Colonic mucosa (tissue), 4 donors: ENCODE data around the gene ANK3. TPM values are rescaled to one million over a fixed set of nuclear protein-coding genes. Genes with fewer than 3 reads are reported as not detected.

Experiments
- DNase-seq: peaks from one replicate; pipeline ENCODE4 v3.0.0-alpha.2; 2020
- H3K27ac ChIP-seq: fragments of 200-600 bp; one replicate; pipeline ENCODE4 v1.8.0; 2021
- H3K27me3 ChIP-seq: fragments of 200-600 bp; one replicate; pipeline ENCODE4 v1.8.0; 2021
- H3K36me3 ChIP-seq: fragments of 200-600 bp; one replicate; pipeline ENCODE4 v1.8.0; 2021
- H3K4me1 ChIP-seq: fragments of 200-600 bp; one replicate; pipeline ENCODE4 v1.8.0; 2021; ENCODE audit warnings: mild to moderate bottlenecking
- H3K4me3 ChIP-seq: fragments of 200-600 bp; one replicate; pipeline ENCODE4 v1.8.0; 2021
- H3K9ac ChIP-seq, 2 donors: one replicate each; pipeline ENCODE4 v1.7.0; 2013; ENCODE audit warnings: control low read depth in 2 of 2, low read depth in 2 of 2, low read length in 2 of 2
- H3K9me3 ChIP-seq: fragments of 200-600 bp; one replicate; pipeline ENCODE4 v1.8.0; 2021
- CTCF ChIP-seq: fragments of 200-600 bp; IDR thresholded peaks from one replicate; pipeline ENCODE4 v1.8.0; 2022; ENCODE audit warnings: antibody characterized with exemption, mild to moderate bottlenecking
- intact Hi-C: fragments of 100-400 bp; cut with DNase I; formaldehyde crosslinking; loops from one replicate; pipeline ENCODE4 v1.14.1; 2022
- total RNA-seq, 2 donors: library from RNA; stranded (reverse); fragmentation: NEBNext Ultra II Directional in 1 of 2; extraction: Animal tissue kit (Norgen Biotek cat#: 25700) in 1 of 2; gene quantifications; one replicate each; pipeline ENCODE4 v1.2.1, GENCODE V29; 2021
- donor health status: healthy.
- donor health status: DM: no; HTN: no; CAD: no.
- donor health status: DM: no; HTN: no; CAD: no.

The ANK3 gene
- total RNA-seq, 2 donors from 2014 or later = 34.6 to 82.8 TPM

GRCh38 chr10:59985639-59986038, 404.0 kb downstream of the ANK3 start:
- TF ChIP-seq CTCF = no peak
- Histone ChIP-seq H3K27me3 (no peaks in the 10 kb centered on the region), H3K4me3 (no peak overlapping the region), H3K9me3 (no peaks in the 10 kb centered on the region), H3K9ac (no peak overlapping the region), H3K36me3 (no peaks in the 10 kb centered on the region), H3K27ac (no peak overlapping the region), H3K4me1 (no peaks in the 10 kb centered on the region)
- intact Hi-C loops = no loop called here
- no peak for DNase-seq

GRCh38 chr10:59984415-59984814, 405.3 kb downstream of the ANK3 start:
- intact Hi-C loops = no loop called here

GRCh38 chr10:59980356-59980755, 409.3 kb downstream of the ANK3 start:
- H3K36me3 ChIP-seq = no peaks in the 10 kb centered on the region
- H3K9me3 ChIP-seq = no peaks in the 10 kb centered on the region
- H3K9ac ChIP-seq = no peak overlapping the region
- no peak overlapping the region for H3K4me3 ChIP-seq
- no peaks in the 10 kb centered on the region for H3K4me1 ChIP-seq
- H3K27ac ChIP-seq = no peak overlapping the region
- H3K27me3 ChIP-seq = no peaks in the 10 kb centered on the region
- DNase-seq = no peak
- intact Hi-C loops = no loop called here
- TF ChIP-seq CTCF = no peak

More at GRCh38 chr10:59984415-59984814, 405.3 kb downstream of the ANK3 start:
- no peak for DNase-seq
- no peak for TF ChIP-seq CTCF
- no peaks in the 10 kb centered on the region for H3K36me3 ChIP-seq
- no peak overlapping the region for H3K9ac ChIP-seq
- no peak overlapping the region for H3K4me3 ChIP-seq
- no peaks in the 10 kb centered on the region for H3K27me3 ChIP-seq
- no peaks in the 10 kb centered on the region for H3K9me3 ChIP-seq
- H3K4me1 ChIP-seq = no peaks in the 10 kb centered on the region
- no peak overlapping the region for H3K27ac ChIP-seq

GRCh38 chr10:59977486-59977885, 412.2 kb downstream of the ANK3 start:
- H3K27ac ChIP-seq = no peak overlapping the region
- H3K4me1 ChIP-seq = no peaks in the 10 kb centered on the region
- H3K4me3 ChIP-seq = no peak overlapping the region
- no peaks in the 10 kb centered on the region for H3K36me3 ChIP-seq
- intact Hi-C loops = no loop called here
- H3K27me3 ChIP-seq = no peaks in the 10 kb centered on the region
- H3K9ac ChIP-seq = no peak overlapping the region
- no peaks in the 10 kb centered on the region for H3K9me3 ChIP-seq
- no peak for TF ChIP-seq CTCF
- no peak for DNase-seq

- Histone ChIP-seq H3K27me3 (no peaks in the 10 kb centered on the region), H3K9me3 (no peaks in the 10 kb centered on the region), H3K9ac (no peak overlapping the region), H3K4me1 (no peaks in the 10 kb centered on the region), H3K36me3 (no peaks in the 10 kb centered on the region), H3K27ac (no peak overlapping the region), H3K4me3 (no peak overlapping the region)
- no peak for TF ChIP-seq CTCF
- intact Hi-C loops = no loop called here
- DNase-seq = no peak
Measured at GRCh38 chr10:59976909-59977308, 412.8 kb downstream of the ANK3 start.
